WI38 (cell line): Measurements from ENCODE around the gene BTBD9.

ENCODE experiments used
- H3K4me3 ChIP-seq: 2 replicates; pipeline ENCODE4 v1.5.1; 2011; ENCODE audit warnings: low read depth, mild to moderate bottlenecking, control low read depth, low read length
- TF ChIP-seq, protein P1 (sequence below): IDR thresholded peaks from 2 replicates; pipeline ENCODE4 v1.5.1; 2012; ENCODE audit warnings: low read depth, mild to moderate bottlenecking, control low read depth, low read length

Gene BTBD9

DNA sequence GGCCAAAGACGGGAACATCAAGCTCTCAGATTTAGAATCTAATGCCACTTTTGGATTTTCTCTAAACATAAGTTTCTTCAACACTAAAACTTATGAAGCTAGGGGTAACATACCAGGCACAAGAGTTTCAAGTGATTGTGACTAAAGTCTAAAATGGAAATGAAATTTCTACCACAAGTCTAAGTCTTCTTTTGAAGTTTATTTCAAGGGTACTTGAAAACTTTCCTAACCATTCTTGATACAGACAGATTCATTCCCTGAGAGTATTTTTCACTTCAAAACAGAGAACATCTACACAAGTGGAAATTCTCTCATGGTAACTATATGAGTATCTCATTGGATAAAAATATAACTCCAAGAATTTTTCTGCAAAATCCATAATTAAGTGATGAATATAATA lies 56.2 kb downstream of the BTBD9 start:
- TF ChIP-seq, protein P1, sequence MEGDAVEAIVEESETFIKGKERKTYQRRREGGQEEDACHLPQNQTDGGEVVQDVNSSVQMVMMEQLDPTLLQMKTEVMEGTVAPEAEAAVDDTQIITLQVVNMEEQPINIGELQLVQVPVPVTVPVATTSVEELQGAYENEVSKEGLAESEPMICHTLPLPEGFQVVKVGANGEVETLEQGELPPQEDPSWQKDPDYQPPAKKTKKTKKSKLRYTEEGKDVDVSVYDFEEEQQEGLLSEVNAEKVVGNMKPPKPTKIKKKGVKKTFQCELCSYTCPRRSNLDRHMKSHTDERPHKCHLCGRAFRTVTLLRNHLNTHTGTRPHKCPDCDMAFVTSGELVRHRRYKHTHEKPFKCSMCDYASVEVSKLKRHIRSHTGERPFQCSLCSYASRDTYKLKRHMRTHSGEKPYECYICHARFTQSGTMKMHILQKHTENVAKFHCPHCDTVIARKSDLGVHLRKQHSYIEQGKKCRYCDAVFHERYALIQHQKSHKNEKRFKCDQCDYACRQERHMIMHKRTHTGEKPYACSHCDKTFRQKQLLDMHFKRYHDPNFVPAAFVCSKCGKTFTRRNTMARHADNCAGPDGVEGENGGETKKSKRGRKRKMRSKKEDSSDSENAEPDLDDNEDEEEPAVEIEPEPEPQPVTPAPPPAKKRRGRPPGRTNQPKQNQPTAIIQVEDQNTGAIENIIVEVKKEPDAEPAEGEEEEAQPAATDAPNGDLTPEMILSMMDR, result no peak
- no peak overlapping the region for H3K4me3 ChIP-seq

DNA sequence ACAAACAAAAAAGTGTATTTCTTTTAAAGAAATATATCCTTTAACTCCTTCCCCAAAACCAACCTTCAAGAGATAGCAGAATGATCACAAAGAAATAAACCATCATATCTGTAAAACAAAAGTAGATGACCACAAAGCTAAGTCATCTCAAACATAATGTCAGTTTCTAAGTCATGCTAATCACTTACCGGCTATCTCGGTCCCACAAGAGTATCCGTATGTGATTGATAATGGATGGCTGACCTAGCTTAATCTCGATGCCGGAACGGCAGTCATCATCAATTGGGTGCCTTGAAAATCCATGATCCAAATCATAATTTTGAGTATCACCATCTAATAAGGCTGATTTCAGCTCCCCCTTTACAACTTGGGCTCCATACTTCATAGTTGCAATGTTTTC lies 59.7 kb downstream of the BTBD9 start:
- H3K4me3 ChIP-seq, result no peak overlapping the region
- TF ChIP-seq, protein P1, result no peak

DNA sequence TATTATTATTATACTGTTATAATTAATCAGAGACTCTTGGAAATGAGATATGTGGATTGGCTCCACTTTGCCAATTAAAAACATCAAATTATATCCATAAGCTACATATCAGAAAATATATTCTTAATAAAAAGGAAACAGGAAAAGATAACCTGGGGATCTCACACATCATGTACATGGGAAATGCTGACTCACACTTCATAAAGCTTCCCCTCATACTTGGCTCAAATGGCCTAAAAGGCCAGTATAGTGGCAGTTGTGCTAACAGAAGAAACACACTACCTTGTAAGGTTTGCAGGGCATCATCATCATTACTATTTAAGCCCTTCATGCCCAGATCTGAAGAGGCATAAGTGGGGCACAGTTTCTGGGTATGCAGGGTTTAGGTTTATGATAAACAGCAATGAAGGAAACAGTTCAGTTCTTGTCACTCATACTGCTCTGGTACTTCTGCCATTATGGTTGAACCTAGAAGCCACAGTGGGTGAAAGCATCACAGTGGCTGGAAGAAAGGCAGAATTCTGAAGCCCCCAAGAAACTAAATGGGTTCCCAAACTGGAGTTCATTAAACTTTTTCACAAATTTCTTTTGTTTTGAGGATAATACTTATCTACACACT lies 60.6 kb downstream of the BTBD9 start:
- TF ChIP-seq, protein P1, result no peak
- no peak overlapping the region for H3K4me3 ChIP-seq

DNA sequence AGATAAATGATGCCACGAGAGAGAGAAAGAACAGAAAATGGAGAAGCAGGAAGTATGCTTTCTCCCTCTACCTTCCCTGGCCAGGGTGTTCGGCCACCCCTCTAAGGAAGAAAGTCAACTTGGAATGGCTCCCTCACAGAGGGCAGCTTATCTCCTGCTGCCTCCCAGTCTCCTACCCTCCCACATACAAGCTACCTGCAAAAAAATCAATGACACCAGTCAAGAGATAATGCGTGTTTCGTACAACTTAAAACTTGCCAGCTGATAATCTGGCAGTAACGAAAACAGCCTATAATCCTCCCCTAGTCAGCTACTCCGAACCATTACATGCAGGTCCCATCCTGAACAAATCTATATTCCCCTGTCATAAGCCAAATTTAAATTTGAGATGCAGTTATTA lies 61.7 kb downstream of the BTBD9 start:
- TF ChIP-seq, protein P1, result no peak
- H3K4me3 ChIP-seq, result no peak overlapping the region

DNA sequence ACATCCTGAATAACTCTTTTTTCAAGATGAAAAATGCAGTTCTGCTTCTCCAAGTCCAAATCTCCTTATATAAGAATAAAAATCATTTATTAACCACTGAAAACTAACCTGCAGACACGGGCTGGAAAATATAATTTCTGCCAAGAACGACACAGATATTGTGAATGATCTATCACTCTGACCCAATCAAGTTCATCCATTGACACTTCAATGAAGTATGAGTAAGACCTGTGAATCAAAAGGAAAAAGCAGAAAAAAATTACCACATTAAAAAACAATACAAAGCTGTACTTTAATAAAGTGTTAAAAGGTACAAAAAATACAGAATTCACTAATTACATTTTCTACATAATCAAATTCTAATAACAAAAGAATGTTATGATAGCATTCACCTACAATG lies 62.2 kb downstream of the BTBD9 start:
- no peak overlapping the region for H3K4me3 ChIP-seq
- TF ChIP-seq, protein P1, result no peak

DNA sequence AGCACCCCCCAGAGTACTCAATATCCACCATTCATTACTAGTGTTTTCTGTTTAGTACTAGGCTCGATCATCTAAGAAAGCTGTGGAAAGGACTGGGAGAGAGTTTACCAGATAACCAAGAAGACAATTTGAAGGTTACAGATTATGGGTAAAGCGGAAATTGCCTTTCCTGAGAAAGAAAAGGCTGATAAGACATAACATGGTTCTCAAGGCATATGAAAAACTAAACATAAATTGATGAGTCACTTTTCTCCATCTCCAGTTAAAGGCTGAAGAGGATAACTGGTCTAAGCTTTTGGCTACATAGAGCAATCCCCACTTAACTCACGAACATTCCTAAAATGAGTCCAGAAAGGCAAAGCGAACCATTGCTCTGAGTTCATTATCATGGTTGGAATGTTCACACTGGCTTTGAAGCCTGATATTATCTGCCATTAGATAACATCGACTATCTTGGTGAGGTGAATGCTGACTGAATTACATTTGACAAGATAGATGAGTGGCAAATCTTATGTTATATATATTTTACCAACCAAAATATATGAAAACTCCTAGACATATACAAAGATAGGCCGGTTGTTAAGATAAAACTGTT lies 65.8 kb downstream of the BTBD9 start:
- no peak overlapping the region for H3K4me3 ChIP-seq
- TF ChIP-seq, protein P1, result no peak

DNA sequence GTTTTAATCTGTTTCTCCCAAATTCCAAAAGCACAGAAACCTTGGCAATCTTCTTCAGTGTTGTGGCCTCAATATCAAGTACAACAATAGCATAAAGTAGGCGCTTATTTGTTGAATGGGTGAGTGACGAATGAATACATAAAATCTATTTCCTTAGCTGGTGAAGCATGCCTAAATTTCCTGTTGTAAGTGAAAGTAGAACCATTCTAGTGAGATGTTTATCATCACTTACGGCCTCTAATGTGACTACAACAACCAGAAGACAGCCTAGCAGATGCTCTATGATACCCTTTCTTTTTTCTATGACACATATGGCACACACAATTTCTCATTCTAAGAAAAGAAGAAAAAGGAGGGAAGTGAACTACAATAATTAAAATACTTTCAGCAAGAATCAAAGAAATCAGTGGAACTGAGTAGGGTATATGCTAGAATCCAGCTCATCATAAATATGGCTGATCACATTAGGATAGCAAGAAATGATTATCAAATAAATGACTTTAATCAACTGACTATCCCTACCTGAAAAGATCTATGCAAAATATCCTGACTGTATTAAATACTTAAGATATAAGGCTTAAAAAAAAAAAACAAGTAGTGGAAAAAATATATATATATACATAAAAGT lies 67.4 kb downstream of the BTBD9 start:
- no peak overlapping the region for H3K4me3 ChIP-seq
- TF ChIP-seq, protein P1, result no peak
